Tibial nerve (tissue), 4 donors: ENCODE measurements around the gene BICD1. TPM values are rescaled to one million over a fixed set of nuclear protein-coding genes. Genes with fewer than 3 reads are reported as not detected.
A peak's percentile ranks its signal among the peaks of the same experiment; 100 is the strongest.

Source experiments
- DNase-seq, 2 donors: peaks; one replicate each; pipeline ENCODE4 v3.0.0-alpha.2; 2019; ENCODE audit warnings: low spot score in 2 of 2
- H3K27ac ChIP-seq, 4 donors: fragments of 200-600 bp; sonication (generic) in 3 of 4; one replicate each; pipeline ENCODE4 v1.5.1; 2017 to 2019; ENCODE audit warnings: mild to moderate bottlenecking in 1 of 4
- H3K27me3 ChIP-seq, 2 donors: fragments of 200-600 bp; sonication (generic) in 1 of 2; one replicate each; pipeline versions ENCODE4 v1.5.1 to v1.6.0; 2017 to 2019
- H3K36me3 ChIP-seq, 3 donors: fragments of 200-600 bp; sonication (generic); one replicate each; pipeline ENCODE4 v1.5.1; 2018 to 2019
- H3K4me1 ChIP-seq, 4 donors: fragments of 200-600 bp; sonication (generic) in 3 of 4; one replicate each; pipeline ENCODE4 v1.5.1; 2017 to 2019
- H3K4me3 ChIP-seq, 4 donors: fragments of 200-600 bp; sonication (generic) in 3 of 4; one replicate each; pipeline ENCODE4 v1.5.1; 2017 to 2019; ENCODE audit warnings: mild to moderate bottlenecking in 1 of 4, moderate library complexity in 1 of 4
- H3K9me3 ChIP-seq, 4 donors: fragments of 200-600 bp; sonication (generic) in 3 of 4; one replicate each; pipeline ENCODE4 v1.5.1; 2017 to 2019
- CTCF ChIP-seq, 5 experiments: fragments of 200-600 bp in 3 of 5; fragments of 450-650 bp in 2 of 5; sonication (generic) in 3 of 5; IDR thresholded peaks; one replicate each; pipeline ENCODE4 v1.5.1; 2016 to 2019; ENCODE audit warnings: antibody characterized with exemption in 5 of 5, mild to moderate bottlenecking in 3 of 5, moderate library complexity in 2 of 5
- EP300 ChIP-seq, 2 donors: sonication (generic); formaldehyde crosslinking; IDR thresholded peaks; one replicate each; pipeline ENCODE4 v1.6.1; 2017; ENCODE audit warnings: antibody characterized with exemption in 2 of 2, mild to moderate bottlenecking in 1 of 2
- POLR2A ChIP-seq, 2 donors: fragments of 450-650 bp; IDR thresholded peaks; one replicate each; pipeline ENCODE4 v1.6.1; 2017; ENCODE audit warnings: antibody characterized with exemption in 2 of 2, mild to moderate bottlenecking in 2 of 2, moderate library complexity in 2 of 2
- WGBS, 2 donors: methylation state at CpG; one replicate each; pipeline ENCODE4 v1.1.5; 2018; 5-methylcytosine and 5-hydroxymethylcytosine counted together
- total RNA-seq, 4 donors: library from RNA; depleted of rRNA; stranded (reverse); fragments of >200 nt; gene quantifications; one replicate each; pipeline ENCODE4 v1.1.0, GENCODE V29; 2016

The BICD1 gene
- total RNA-seq, 4 donors from 2014 or later: 34.9 to 58.8 (median 49.2) TPM

GRCh38 chr12:32309811-32310736 is 203.4 kb downstream of the BICD1 start:
- no peak for DNase-seq

DNA sequence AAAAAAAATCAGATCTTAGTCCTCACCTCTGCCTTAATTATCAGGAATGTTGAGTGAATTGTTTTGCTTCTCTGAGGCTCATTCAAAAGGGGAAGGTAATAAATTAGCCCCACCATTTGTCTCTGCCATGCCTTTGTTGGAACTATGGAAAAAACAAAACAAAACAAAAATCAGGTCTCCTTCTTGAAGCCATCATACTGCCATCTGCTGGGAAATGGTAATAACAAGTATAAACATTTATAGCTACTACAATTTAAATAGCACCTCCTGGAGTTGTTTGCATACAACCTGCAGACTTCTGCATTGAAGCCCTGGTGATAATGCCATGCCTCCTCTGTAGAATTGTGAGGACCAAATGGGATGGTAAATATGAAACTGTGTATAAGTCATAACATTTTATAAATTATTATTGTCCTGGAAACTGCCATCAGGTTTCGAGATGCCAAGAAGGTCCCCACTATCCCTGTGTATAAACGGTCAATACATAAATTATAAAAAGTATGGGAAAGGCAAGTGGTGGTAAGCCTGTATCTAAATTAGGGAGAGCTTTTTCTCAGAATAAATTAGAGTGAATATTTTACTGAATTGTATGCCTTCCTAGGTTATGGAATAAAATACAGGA is 205.5 kb downstream of the BICD1 start:
- peaks cover 0 to 4% (median 0%) of the 10 kb centered on the region in 3 donors for H3K36me3 ChIP-seq
- peaks cover 0 to 17% (median 0%) of the 10 kb centered on the region in 4 donors for H3K4me1 ChIP-seq
- 79 to 80% methylated on average over 2 of the region's 2 CpGs for WGBS, 2 donors
- H3K4me3 ChIP-seq: no peak overlapping the region
- H3K27me3 ChIP-seq: no peaks in the 10 kb centered on the region
- H3K9me3 ChIP-seq: no peaks in the 10 kb centered on the region
- DNase-seq: no peak
- H3K27ac ChIP-seq: no peak overlapping the region
- no peak for TF ChIP-seq POLR2A (IDR thresholded peaks at IDR 0.05)
- TF ChIP-seq CTCF (IDR thresholded peaks at IDR 0.05): peak; percentile 41 to 60 (median 51)

More at GRCh38 chr12:32309811-32310736, 203.4 kb downstream of the BICD1 start:
- Histone ChIP-seq H3K27me3 (no peaks in the 10 kb centered on the region), H3K9me3 (no peaks in the 10 kb centered on the region), H3K4me1 (peaks cover 0 to 17% (median 0%) of the 10 kb centered on the region in 4 donors), H3K36me3 (peaks cover 0 to 21% (median 0%) of the 10 kb centered on the region in 3 donors), H3K27ac (no peak overlapping the region), H3K4me3 (no peak overlapping the region)
- WGBS, 2 donors: 55 to 61% methylated on average over 10 of the region's 10 CpGs
- TF ChIP-seq POLR2A (IDR thresholded peaks at IDR 0.05) (no peak), EP300 (IDR thresholded peaks at IDR 0.05) (no peak), CTCF (IDR thresholded peaks at IDR 0.05) (no peak)

GRCh38 chr12:32322354-32322753 is 215.7 kb downstream of the BICD1 start:
- Histone ChIP-seq H3K36me3 (peaks cover 0 to 2% (median 0%) of the 10 kb centered on the region in 3 donors), H3K4me1 (peaks cover 0 to 8% (median 0%) of the 10 kb centered on the region in 4 donors), H3K9me3 (no peaks in the 10 kb centered on the region), H3K4me3 (no peak overlapping the region), H3K27ac (no peak overlapping the region), H3K27me3 (no peaks in the 10 kb centered on the region)
- no peak for DNase-seq
- TF ChIP-seq CTCF (IDR thresholded peaks at IDR 0.05): no peak
- no peak for TF ChIP-seq POLR2A (IDR thresholded peaks at IDR 0.05)
- TF ChIP-seq EP300 (IDR thresholded peaks at IDR 0.05): no peak
- WGBS, 2 donors: 91 to 94% methylated on average over 7 of the region's 7 CpGs

GRCh38 chr12:32331133-32331532 is 224.5 kb downstream of the BICD1 start:
- Histone ChIP-seq H3K4me3 (no peak overlapping the region), H3K4me1 (no peaks in the 10 kb centered on the region), H3K27ac (peak overlapping the region in 1 of 4 donors; percentile 18), H3K36me3 (peaks cover 0 to 20% (median 0%) of the 10 kb centered on the region in 3 donors), H3K27me3 (no peaks in the 10 kb centered on the region), H3K9me3 (no peaks in the 10 kb centered on the region)
- 74 to 76% methylated on average over 2 of the region's 2 CpGs for WGBS, 2 donors
- TF ChIP-seq EP300 (IDR thresholded peaks at IDR 0.05) (no peak), POLR2A (IDR thresholded peaks at IDR 0.05) (no peak), CTCF (IDR thresholded peaks at IDR 0.05) (no peak)
- DNase-seq: no peak

- H3K36me3 ChIP-seq: peaks cover 0 to 20% (median 0%) of the 10 kb centered on the region in 3 donors
- H3K9me3 ChIP-seq: no peaks in the 10 kb centered on the region
- no peak overlapping the region for H3K4me3 ChIP-seq
- 39 to 41% methylated on average over 3 of the region's 3 CpGs for WGBS, 2 donors
- no peak for TF ChIP-seq EP300 (IDR thresholded peaks at IDR 0.05)
- no peak for TF ChIP-seq CTCF (IDR thresholded peaks at IDR 0.05)
- TF ChIP-seq POLR2A (IDR thresholded peaks at IDR 0.05): no peak
- peak overlapping the region in 1 of 4 donors; percentile 25 for H3K27ac ChIP-seq
- H3K4me1 ChIP-seq: no peaks in the 10 kb centered on the region
- no peaks in the 10 kb centered on the region for H3K27me3 ChIP-seq
- no peak for DNase-seq
These were observed 225.8 kb downstream of the BICD1 start for GRCh38 chr12:32332446-32332845.
